GM12878 (cell line): ENCODE results near the gene DNAI2. TPM values are rescaled to one million over a fixed set of nuclear protein-coding genes. Genes with fewer than 3 reads are reported as not detected.

Source experiments
- ATAC-seq: fragments of 200-7000 bp; cut with Tn5 transposase; 3 replicates; pipeline ENCODE4 v1.9.1; 2020; ENCODE audit warnings: mild to moderate bottlenecking, moderate library complexity
- BruUV-seq: library from RNA; stranded (reverse); fragments of 400-500 nt; replicated peaks from 2 replicates; lab custom pipeline; 2021; lab: Mats Ljungman, UMichigan
- CTCF ChIA-PET: fragments of 300-600 bp; sonication (Branson Sonifier 250); formaldehyde crosslinking; extraction: SDS; loops from one replicate; lab custom pipeline; 2021; ENCODE audit warnings: inconsistent platforms; lab: Yijun Ruan, JAX
- POLR2A ChIA-PET: fragments of 350-600 bp; formaldehyde crosslinking; extraction: SDS; loops from one replicate; lab custom pipeline; 2021; ENCODE audit warnings: inconsistent platforms; lab: Charles Lee
- RAD21 ChIA-PET: fragments of 300-600 bp; sonication (Branson Sonifier 250); formaldehyde crosslinking; loops from one replicate; lab custom pipeline; 2023; ENCODE audit warnings: antibody characterized with exemption; ENCODE audit not compliant: unreplicated experiment; lab: Charles Lee
- SMC1A ChIA-PET: fragments of 300-600 bp; sonication (Branson Sonifier 250); formaldehyde crosslinking; loops from one replicate; lab custom pipeline; 2023; ENCODE audit not compliant: unreplicated experiment, uncharacterized antibody; lab: Charles Lee
- DNase-seq: peaks from one replicate; pipeline ENCODE4 v3.0.0-alpha.2; 2011; ENCODE audit warnings: low read depth, low spot score
- FAIRE-seq: peaks from 3 replicates; lab custom pipeline; 2011; peaks lifted over from hg19 to GRCh38; lab: Jason Lieb, UNC
- H2AFZ ChIP-seq: 2 replicates; pipeline ENCODE4 v1.6.0; 2011; ENCODE audit warnings: low read depth, low read length, control low read depth; ENCODE audit not compliant: control insufficient read depth
- H3K27ac ChIP-seq: 2 replicates; pipeline ENCODE4 v1.5.1; 2011; ENCODE audit warnings: control low read depth; ENCODE audit not compliant: control insufficient read depth, insufficient read depth
- H3K27me3 ChIP-seq, 2 experiments: replicated peaks in 1 of 2; 2 replicates each; pipeline versions ENCODE4 v1.6.0 to v1.6.1; 2011; ENCODE audit warnings: low read length in 1 of 2; ENCODE audit not compliant: control insufficient read depth in 2 of 2, insufficient read depth in 2 of 2
- H3K36me3 ChIP-seq, 2 experiments: 2 replicates each; pipeline ENCODE4 v1.5.1; 2011; ENCODE audit warnings: low read length in 1 of 2; ENCODE audit not compliant: control insufficient read depth in 2 of 2, insufficient read depth in 2 of 2
- H3K4me1 ChIP-seq: 2 replicates; pipeline ENCODE4 v1.6.1; 2011; ENCODE audit warnings: mild to moderate bottlenecking, low read length, moderate library complexity, mixed read lengths; ENCODE audit not compliant: control insufficient read depth, insufficient read depth
- H3K4me2 ChIP-seq: 2 replicates; pipeline ENCODE4 v1.6.0; 2011; ENCODE audit warnings: control low read depth; ENCODE audit not compliant: control insufficient read depth, insufficient read depth
- H3K4me3 ChIP-seq: fragments of 200-600 bp; sonication (generic); 2 replicates; pipeline ENCODE4 v1.5.1; 2016
- H3K79me2 ChIP-seq: 2 replicates; pipeline ENCODE4 v1.6.0; 2011; ENCODE audit warnings: low read length; ENCODE audit not compliant: control insufficient read depth, insufficient read depth
- H3K9ac ChIP-seq: 2 replicates; pipeline ENCODE4 v1.8.0; 2011; ENCODE audit warnings: low read length, control low read depth, mixed read lengths; ENCODE audit not compliant: control insufficient read depth, insufficient read depth
- H3K9me3 ChIP-seq: replicated peaks from 3 replicates; pipeline ENCODE4 v1.5.1; 2011; ENCODE audit warnings: mild to moderate bottlenecking, low read length; ENCODE audit not compliant: control insufficient read depth, insufficient read depth
- H4K20me1 ChIP-seq: 2 replicates; pipeline ENCODE4 v1.6.0; 2011; ENCODE audit not compliant: control insufficient read depth, insufficient read depth
- BCL11A ChIP-seq: IDR thresholded peaks from 2 replicates; pipeline ENCODE4 v1.6.1; 2011; ENCODE audit warnings: low read depth, low read length
- BCLAF1 ChIP-seq: fragments of 450-650 bp; IDR thresholded peaks from 2 replicates; pipeline ENCODE4 v1.6.1; 2017; ENCODE audit warnings: antibody characterized with exemption, mild to moderate bottlenecking, moderate library complexity
- CHD2 ChIP-seq: IDR thresholded peaks from 2 replicates; pipeline ENCODE4 v1.6.1; 2011; ENCODE audit warnings: low read depth, low read length, improper control_type of control experiment, borderline replicate concordance
- EED ChIP-seq: sonication (generic); IDR thresholded peaks from 2 replicates; pipeline ENCODE4 v1.6.1; 2016; ENCODE audit warnings: antibody characterized with exemption, low read depth
- FOS ChIP-seq: IDR thresholded peaks from 3 replicates; pipeline ENCODE4 v1.6.1; 2011; ENCODE audit warnings: borderline replicate concordance; ENCODE audit not compliant: insufficient read length; ENCODE audit errors: extremely low read depth
- HDAC6 ChIP-seq: fragments of 200-600 bp; sonication (generic); IDR thresholded peaks from one replicate; pipeline ENCODE4 v1.8.0; 2017; ENCODE audit warnings: antibody characterized with exemption; ENCODE audit not compliant: unreplicated experiment
- PAX5 ChIP-seq: IDR thresholded peaks from 2 replicates; pipeline ENCODE4 v1.6.1; 2011; ENCODE audit warnings: low read depth, low read length, borderline replicate concordance
- PAX8 ChIP-seq: fragments of 450-650 bp; IDR thresholded peaks from 2 replicates; pipeline ENCODE4 v1.6.1; 2017; ENCODE audit warnings: mild to moderate bottlenecking, moderate library complexity
- RBBP5 ChIP-seq: fragments of 200-600 bp; sonication (generic); conservative IDR thresholded peaks from 2 replicates; pipeline ENCODE4 v1.6.1; 2016
- RCOR1 ChIP-seq: conservative IDR thresholded peaks from 2 replicates; pipeline ENCODE4 v1.6.1; 2012; ENCODE audit warnings: low read depth, low read length, improper control_type of control experiment
- RUNX3 ChIP-seq: IDR thresholded peaks from 2 replicates; pipeline ENCODE4 v1.6.1; 2012; ENCODE audit warnings: low read length, inconsistent platforms
- SUPT20H ChIP-seq: IDR thresholded peaks from 2 replicates; pipeline ENCODE4 v1.6.1; 2011; ENCODE audit warnings: low read depth, mild to moderate bottlenecking, low read length, moderate library complexity, borderline replicate concordance; ENCODE audit not compliant: control insufficient read depth
- ZZZ3 ChIP-seq: IDR thresholded peaks from 2 replicates; pipeline ENCODE4 v1.6.1; 2011; ENCODE audit warnings: low read depth; ENCODE audit not compliant: control insufficient read depth, insufficient read length
- WGBS: methylation state at CpG from one replicate; pipeline ENCODE4 v1.1.6; 2016; ENCODE audit warnings: low lambda C conversion rate; ENCODE audit not compliant: insufficient replicate concordance, insufficient coverage; ENCODE audit errors: missing lambda C conversion rate; 5-methylcytosine and 5-hydroxymethylcytosine counted together
- in situ Hi-C: fragments of 300-500 bp; cut with MboI; formaldehyde crosslinking; loops from 9 replicates; pipeline ENCODE4 v1.14.3; 2018; ENCODE audit warnings: mixed read lengths
- intact Hi-C: fragments of 100-400 bp; cut with micrococcal nuclease; formaldehyde crosslinking; loops from one replicate; pipeline ENCODE4 v1.14.2; 2022; ENCODE audit not compliant: unreplicated experiment
- polyA plus RNA-seq, 11 experiments: library from polyadenylated mRNA; depleted of rRNA in 4 of 11; unstranded in 6 of 11; stranded (reverse) in 5 of 11; fragments of >200 nt; fragmentation: Nextera tagmentation in 4 of 11; fragmentation: Illumina TruSeq in 1 of 11; extraction: Ambion mirVana in 4 of 11; extraction: Trizol in 1 of 11; gene quantifications; 1 replicate in 1 of 11; 2 replicates in 10 of 11; pipeline versions ENCODE4 v1.2.1 to v1.2.3, GENCODE V29; 2011 to 2016; ENCODE audit warnings: inconsistent platforms in 2 of 11, missing spikeins in 2 of 11, low read depth in 1 of 11
- total RNA-seq, 4 experiments: library from RNA; depleted of rRNA in 3 of 4; stranded (reverse); fragments of >200 nt in 3 of 4; fragmentation: Illumina TruSeq in 1 of 4; extraction: Trizol in 1 of 4; gene quantifications; 2 replicates each; pipeline versions ENCODE4 v1.2.1 to v1.2.3, GENCODE V29; 2013 to 2021
- TF ChIP-seq, protein P1 (sequence below), 3 experiments: IDR thresholded peaks in 2 of 3; conservative IDR thresholded peaks in 1 of 3; 2 replicates each; pipeline ENCODE4 v1.5.1; 2011; ENCODE audit warnings: low read depth in 3 of 3, low read length in 3 of 3, mild to moderate bottlenecking in 3 of 3, control low read depth in 2 of 3, moderate library complexity in 2 of 3, inconsistent platforms in 1 of 3, mixed read lengths in 1 of 3; ENCODE audit not compliant: control insufficient read depth in 2 of 3, insufficient read depth in 1 of 3; ENCODE audit errors: extremely low read depth in 1 of 3
- TF ChIP-seq, protein P2 (sequence below): fragments of 450-650 bp; IDR thresholded peaks from 2 replicates; pipeline ENCODE4 v1.6.1; 2016; ENCODE audit warnings: mild to moderate bottlenecking, moderate library complexity, borderline replicate concordance

The DNAI2 gene
- total and polyA plus RNA-seq, 10 of the 15 experiments (the other 5 are each of a cell fraction or from before 2014, with no cell fraction given): 0.04 to 1.8 (median 0.13) TPM

GRCh38 chr17:74343526-74344284 lies 69.7 kb downstream of the DNAI2 start:
- no peak overlapping the region for H3K9ac ChIP-seq
- H3K4me2 ChIP-seq: no peak overlapping the region
- H3K36me3 ChIP-seq: no peaks in the 10 kb centered on the region
- POLR2A ChIA-PET: interaction anchor here (0.6 kb wide), 1 partner anchor 231 kb away, joined by 3 read pairs; no protein-coding TSS in a partner anchor
- no peak overlapping the region for H3K4me3 ChIP-seq
- no peak for DNase-seq
- H3K27ac ChIP-seq: no peak overlapping the region
- H3K27me3 ChIP-seq: no peaks in the 10 kb centered on the region; a peak in 2 of 4 replicates
- BruUV-seq: no TSS peak
- no peaks in the 10 kb centered on the region for H4K20me1 ChIP-seq
- WGBS: 14% methylated on average over 7 of the region's 9 CpGs
- no peak overlapping the region for H2AFZ ChIP-seq
- SMC1A ChIA-PET: no interaction called here
- no peak for FAIRE-seq
- intact Hi-C loops: no loop called here
- CTCF ChIA-PET: interaction anchor here (0.5 kb wide), 1 partner anchor 115 kb away, joined by 3 read pairs; no protein-coding TSS in a partner anchor
- H3K9me3 ChIP-seq: no peaks in the 10 kb centered on the region
- in situ Hi-C loops: no loop called here
- RAD21 ChIA-PET: no interaction called here
- ATAC-seq: no peak
- no peaks in the 10 kb centered on the region for H3K4me1 ChIP-seq
- H3K79me2 ChIP-seq: no peaks in the 10 kb centered on the region
- TF ChIP-seq, protein P1, sequence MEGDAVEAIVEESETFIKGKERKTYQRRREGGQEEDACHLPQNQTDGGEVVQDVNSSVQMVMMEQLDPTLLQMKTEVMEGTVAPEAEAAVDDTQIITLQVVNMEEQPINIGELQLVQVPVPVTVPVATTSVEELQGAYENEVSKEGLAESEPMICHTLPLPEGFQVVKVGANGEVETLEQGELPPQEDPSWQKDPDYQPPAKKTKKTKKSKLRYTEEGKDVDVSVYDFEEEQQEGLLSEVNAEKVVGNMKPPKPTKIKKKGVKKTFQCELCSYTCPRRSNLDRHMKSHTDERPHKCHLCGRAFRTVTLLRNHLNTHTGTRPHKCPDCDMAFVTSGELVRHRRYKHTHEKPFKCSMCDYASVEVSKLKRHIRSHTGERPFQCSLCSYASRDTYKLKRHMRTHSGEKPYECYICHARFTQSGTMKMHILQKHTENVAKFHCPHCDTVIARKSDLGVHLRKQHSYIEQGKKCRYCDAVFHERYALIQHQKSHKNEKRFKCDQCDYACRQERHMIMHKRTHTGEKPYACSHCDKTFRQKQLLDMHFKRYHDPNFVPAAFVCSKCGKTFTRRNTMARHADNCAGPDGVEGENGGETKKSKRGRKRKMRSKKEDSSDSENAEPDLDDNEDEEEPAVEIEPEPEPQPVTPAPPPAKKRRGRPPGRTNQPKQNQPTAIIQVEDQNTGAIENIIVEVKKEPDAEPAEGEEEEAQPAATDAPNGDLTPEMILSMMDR (IDR thresholded peaks at IDR 0.05 in 2 of 3, conservative IDR thresholded peaks at IDR 0.05 in 1 of 3; ENCODE audit: control insufficient read depth in 2 of 3, extremely low read depth in 1 of 3, insufficient read depth in 1 of 3, low read depth in 3 of 3, low read length in 3 of 3): no peak
- TF ChIP-seq PAX5: no peak
- no peak for TF ChIP-seq ZZZ3
- TF ChIP-seq PAX8: no peak
- TF ChIP-seq, protein P2, sequence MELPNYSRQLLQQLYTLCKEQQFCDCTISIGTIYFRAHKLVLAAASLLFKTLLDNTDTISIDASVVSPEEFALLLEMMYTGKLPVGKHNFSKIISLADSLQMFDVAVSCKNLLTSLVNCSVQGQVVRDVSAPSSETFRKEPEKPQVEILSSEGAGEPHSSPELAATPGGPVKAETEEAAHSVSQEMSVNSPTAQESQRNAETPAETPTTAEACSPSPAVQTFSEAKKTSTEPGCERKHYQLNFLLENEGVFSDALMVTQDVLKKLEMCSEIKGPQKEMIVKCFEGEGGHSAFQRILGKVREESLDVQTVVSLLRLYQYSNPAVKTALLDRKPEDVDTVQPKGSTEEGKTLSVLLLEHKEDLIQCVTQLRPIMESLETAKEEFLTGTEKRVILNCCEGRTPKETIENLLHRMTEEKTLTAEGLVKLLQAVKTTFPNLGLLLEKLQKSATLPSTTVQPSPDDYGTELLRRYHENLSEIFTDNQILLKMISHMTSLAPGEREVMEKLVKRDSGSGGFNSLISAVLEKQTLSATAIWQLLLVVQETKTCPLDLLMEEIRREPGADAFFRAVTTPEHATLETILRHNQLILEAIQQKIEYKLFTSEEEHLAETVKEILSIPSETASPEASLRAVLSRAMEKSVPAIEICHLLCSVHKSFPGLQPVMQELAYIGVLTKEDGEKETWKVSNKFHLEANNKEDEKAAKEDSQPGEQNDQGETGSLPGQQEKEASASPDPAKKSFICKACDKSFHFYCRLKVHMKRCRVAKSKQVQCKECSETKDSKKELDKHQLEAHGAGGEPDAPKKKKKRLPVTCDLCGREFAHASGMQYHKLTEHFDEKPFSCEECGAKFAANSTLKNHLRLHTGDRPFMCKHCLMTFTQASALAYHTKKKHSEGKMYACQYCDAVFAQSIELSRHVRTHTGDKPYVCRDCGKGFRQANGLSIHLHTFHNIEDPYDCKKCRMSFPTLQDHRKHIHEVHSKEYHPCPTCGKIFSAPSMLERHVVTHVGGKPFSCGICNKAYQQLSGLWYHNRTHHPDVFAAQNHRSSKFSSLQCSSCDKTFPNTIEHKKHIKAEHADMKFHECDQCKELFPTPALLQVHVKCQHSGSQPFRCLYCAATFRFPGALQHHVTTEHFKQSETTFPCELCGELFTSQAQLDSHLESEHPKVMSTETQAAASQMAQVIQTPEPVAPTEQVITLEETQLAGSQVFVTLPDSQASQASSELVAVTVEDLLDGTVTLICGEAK: no peak
- TF ChIP-seq RCOR1: no peak
- no peak for TF ChIP-seq SUPT20H
- TF ChIP-seq RBBP5: no peak
- TF ChIP-seq EED: no peak
- TF ChIP-seq HDAC6: no peak
- no peak for TF ChIP-seq BCL11A
- no peak for TF ChIP-seq CHD2
- no peak for TF ChIP-seq FOS
- TF ChIP-seq BCLAF1: no peak
- no peak for TF ChIP-seq RUNX3
